T-helper 2 cell treated with Interferon-gamma antibody and Interleukin-4, amounts not matched to agents 100 ng/mL and 5 ng/mL, for 36 hours (primary cell): ENCODE results near the gene PICK1. TPM values are rescaled to one million over a fixed set of nuclear protein-coding genes. Genes with fewer than 3 reads are reported as not detected.

ENCODE experiments used
- intact Hi-C: fragments of 100-400 bp; cut with micrococcal nuclease; formaldehyde crosslinking; loops from one replicate; pipeline ENCODE4 v1.15.1; 2023
- total RNA-seq: library from RNA; stranded (reverse); gene quantifications from 2 replicates; pipeline ENCODE4 v1.2.3, GENCODE V29; 2022

Gene PICK1
- total RNA-seq, 1 donor from 2014 or later = 10.0 TPM

DNA sequence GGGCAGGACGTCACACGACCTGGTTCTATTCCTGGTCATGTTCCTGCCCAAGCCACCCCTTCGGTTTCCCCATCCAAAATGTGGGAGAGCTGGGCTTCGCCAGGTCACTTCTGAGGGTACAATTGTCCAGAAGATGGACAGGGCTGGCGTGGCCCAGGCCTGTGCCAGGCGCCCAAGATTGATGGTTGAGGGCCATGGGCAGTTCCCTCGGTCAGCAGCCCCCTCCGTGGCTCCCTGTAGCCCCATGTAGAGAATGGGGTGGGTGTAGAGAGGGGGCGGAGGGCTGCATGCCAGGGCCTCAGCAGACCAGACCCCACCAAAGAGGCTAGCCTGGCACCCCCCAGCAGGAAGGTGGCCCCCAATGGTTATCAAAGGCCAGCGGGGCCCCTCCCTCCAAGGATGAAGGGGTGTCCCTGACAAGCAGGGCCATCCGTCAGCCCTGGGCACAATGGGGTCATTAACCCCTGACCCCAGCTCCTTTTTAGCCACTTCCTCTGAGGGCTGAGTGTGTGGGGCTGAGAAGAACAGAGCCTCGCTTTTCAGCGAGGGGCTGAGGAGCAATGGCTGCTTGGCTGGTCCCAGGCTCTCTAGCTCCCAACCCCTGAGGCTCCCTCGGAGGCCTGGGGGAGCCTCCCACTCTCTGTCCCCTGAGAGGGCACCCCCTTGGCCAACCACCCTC, 11.0 kb upstream of the PICK1 start:
- intact Hi-C loops = no loop called here

DNA sequence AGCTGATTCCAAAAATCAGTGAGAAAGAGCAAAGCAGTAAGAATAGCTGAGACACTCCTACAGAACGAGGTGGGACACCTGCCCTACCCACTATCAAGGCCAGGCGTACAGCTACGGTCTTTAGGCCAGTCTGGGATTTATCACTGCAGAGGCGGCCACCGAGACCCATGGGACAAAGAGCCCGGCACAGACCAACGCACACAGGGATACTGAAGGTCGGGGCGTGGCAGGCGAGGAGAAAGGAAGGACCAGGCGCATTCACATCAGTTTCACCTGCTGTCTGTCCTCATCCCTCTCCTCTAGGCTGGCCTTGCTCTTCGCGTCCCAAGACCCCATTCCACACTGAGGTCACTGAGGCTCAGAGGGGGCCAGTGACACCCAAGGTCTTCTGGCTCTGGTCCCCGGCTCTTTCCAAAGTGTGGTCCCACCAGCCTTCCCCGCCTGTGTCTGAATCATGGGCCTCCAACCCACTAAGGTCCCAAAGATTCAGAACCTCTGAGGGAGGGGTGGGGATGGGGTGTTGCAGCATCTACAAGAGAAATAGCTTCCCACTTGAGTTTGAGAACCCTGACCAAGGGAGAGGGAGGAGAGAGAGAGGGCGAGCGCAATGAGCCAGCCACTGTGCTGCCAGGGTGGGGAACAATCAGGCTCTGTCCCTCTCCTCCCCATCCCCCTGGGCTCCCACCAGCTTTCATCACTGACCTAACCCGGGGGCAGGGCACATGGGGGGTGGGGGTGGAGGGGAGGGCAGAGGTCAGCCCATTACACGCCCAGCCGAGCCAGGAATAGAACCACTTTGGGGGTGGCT, 7.2 kb upstream of the PICK1 start:
- intact Hi-C loops = loop anchor here (5.0 to 10.0 kb wide), 2 partner anchors 155 to 522 kb away; partner anchors contain the start of genes DMC1 and MAFF

DNA sequence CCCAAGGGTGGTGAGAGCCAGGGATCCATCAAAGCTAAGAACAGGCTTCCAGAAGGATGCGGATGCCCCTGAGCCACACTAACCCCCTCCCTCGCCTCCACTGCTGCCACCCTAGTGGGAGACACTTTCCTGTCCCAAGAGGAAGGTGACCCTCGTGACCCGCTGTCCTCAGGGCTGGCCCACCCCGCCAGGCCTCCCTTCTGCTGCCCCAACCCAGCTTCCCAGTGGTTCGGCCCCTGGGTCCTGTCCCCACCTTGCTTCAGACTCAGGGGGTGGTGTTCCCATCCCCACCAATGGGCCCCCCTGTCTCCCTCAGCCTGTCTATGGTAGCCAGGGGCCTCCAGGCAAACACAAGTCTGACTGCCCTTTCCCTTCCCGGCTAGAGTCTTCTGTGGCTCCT, 6.5 kb upstream of the PICK1 start:
- intact Hi-C loops = loop anchor here (5.0 to 10.0 kb wide), 2 partner anchors 154 to 522 kb away; partner anchors contain the start of genes DMC1 and MAFF

DNA sequence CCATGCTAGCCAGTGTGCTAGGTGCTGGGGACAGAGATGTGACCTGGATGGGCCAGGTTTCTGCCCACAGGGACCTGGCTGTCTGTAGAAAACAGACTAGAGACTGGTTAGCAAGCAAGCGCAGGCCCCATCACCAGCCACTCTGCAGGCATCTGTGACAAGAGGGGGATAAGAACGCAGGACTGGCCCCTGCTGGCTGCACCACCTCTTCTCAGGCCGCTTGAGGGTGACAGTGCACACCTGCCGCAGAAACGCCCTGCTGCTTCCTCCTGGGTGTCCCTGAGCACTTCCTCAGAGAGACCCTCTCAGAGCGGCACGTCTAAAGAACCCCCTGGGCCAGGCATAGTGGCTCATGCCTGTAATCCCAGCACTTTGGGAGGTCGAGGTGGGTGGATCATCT, 5.9 kb upstream of the PICK1 start:
- intact Hi-C loops = loop anchor here (5.0 to 10.0 kb wide), 2 partner anchors 154 to 521 kb away; partner anchors contain the start of genes DMC1 and MAFF

DNA sequence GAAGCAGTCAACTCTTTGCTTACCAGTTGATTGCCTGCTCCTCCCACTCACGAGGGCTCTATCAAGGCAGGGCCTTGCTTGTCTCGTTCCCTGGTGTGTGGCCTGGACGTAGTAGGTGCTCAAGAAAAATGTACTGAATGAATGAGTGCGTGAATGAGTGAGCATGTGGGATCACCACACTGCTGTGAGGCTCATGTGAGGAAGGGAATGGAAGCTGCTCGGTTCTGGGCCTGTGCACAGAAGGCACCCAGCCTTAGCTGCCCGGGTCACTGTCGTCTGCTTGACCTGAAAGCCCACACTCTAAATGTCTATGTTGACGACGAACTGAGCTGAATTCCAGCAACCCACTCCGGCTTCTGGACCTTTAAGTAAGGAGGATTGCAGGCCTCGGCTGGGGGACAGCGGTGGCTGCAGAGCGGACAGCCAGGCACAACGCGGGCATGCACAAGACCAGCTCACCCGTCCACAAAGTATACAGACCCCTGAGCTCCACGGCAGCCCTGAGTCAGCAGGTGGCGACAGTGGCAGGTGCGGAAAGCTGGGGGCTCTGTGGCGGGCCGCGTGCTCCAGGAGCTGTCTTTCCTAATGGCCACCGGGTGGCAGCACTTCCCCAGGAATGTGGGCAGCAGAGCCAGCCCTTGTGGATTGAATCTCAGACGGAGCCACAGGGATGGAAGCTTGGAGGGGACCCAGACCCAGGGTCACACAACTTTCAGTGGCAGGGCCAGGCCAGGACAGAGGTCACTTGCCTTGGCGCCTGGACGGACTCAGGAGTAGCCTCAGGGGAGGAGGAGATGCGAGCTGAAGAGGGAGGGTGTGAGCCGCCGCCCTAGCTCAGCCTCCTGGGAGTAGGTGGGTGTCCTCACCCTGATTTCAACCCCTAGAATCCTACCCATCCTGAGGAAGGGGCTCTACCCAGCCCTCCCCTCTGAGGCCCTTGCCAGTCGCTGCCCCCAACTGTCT, 5.0 kb upstream of the PICK1 start:
- intact Hi-C loops = loop anchor here (1.0 to 10.0 kb wide), 3 partner anchors 153 to 520 kb away; partner anchors contain the start of genes DMC1 and MAFF

DNA sequence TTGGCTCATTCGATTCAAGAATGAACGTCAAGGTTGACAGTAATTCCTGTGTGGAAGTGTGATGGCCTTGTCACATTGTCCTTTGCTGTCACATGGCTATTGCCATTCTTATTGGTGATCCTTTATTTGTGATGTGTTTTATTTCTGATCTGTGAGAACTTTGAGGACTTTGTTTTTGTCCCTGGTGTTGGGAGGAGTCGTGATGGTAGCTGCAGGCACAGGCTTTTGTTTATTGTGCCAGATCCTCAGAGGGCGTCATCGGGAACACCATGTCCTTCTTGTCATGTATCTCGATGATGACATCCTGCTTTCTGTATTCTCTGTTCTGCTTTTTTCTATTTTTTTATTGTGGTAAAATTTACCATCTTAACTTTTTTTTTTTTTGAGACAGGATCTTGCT, 5.6 kb downstream of the PICK1 start:
- intact Hi-C loops = no loop called here

DNA sequence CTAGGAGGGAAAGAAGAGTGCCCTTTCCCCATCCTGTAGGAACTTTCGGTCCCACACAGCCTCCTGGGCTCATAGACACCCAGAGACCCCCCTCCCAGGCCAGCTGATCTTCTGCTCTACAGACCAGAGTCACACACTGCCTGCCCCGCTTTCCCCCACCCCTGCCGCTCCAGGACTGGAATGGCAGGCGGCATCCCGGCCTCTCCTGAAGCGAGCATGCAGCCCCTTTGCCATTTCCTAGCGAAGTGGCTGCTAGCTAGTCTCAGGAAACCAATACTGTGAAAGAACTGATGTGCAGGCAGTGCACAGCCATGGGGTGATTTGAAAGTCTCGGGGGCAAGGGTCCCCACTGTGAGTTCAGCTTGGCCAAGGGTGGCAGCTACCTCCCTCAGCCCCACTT, 8.3 kb downstream of the PICK1 start:
- intact Hi-C loops = no loop called here

DNA sequence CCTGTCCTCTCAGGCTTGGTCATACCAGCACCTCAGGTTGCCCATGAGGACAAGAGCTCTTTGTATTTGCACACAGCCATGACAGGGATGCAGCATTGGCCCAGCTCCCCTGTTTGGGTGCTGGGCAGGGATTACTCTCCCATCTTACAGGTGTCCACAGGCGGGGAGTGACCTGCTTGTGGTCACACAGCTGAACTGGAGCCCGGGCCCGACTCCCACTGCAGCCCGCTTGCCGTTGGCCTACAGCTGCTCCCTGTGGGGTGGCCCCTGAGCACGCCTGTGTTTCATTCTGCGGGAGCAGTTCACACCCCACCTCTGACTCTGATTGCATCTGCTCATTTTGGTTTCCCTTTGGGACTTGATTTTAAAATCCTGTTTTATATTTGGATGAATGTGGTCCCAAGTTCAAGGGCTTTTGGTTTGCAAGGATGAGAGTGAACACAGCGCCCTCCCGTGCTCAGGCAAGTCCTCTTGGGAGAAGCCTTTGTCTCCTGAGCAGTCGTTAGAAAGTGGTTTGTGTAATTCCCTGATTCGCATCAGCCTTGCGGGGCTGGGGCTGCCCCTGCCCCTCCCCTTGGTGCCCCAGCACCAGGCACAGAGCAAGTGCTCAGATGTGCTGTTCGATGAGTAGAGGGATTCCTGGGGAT, 9.3 kb downstream of the PICK1 start:
- intact Hi-C loops = no loop called here

DNA sequence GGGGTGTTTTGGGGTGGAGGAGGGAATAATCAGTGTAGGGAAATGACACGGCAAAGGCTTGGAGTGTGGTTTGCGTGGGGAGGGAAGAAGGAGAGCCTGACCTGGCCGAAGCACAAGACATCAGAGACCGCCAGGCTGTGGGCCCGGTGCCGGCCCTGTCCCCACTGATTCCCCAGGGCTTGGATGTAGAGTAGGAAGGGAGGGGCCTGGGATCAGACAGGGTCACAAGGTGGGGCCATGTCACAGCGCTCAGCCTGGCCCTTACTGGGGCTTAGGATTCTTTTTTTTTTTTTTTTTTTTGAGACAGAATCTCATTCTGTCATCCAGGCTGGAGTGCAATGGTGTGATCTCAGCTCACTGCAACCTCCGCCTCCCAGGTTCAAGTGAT, 9.8 kb downstream of the PICK1 start:
- intact Hi-C loops = no loop called here

DNA sequence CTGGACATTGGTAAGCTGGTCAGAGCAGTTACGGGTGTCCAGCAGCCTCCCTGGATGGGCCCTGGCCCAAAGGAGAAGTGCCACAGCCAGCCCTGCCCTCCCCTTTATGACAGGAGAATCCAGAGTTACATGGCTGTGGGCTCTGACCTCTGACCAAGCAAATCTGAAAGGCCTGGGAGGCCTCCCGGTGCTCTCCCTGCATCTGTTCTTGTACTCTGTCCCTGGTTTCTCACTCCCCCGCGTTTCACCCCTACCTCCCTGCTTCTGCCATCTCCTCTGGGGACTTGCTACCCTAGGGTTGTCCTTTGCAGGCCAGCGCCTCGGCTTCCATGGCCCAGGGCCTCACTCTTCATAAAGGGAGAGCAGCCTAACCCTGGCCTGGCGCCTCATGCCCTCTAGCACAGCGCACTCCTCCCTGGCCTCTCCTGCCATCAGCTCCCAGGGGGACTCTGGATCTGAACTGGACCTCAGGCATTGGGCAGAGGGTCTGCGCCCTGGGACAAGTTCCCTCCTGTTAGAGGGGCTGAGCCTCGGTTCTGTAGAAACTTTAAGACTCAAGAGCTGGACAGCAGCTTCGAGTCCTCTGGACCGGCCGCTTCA, 10.7 kb downstream of the PICK1 start:
- intact Hi-C loops = no loop called here

DNA sequence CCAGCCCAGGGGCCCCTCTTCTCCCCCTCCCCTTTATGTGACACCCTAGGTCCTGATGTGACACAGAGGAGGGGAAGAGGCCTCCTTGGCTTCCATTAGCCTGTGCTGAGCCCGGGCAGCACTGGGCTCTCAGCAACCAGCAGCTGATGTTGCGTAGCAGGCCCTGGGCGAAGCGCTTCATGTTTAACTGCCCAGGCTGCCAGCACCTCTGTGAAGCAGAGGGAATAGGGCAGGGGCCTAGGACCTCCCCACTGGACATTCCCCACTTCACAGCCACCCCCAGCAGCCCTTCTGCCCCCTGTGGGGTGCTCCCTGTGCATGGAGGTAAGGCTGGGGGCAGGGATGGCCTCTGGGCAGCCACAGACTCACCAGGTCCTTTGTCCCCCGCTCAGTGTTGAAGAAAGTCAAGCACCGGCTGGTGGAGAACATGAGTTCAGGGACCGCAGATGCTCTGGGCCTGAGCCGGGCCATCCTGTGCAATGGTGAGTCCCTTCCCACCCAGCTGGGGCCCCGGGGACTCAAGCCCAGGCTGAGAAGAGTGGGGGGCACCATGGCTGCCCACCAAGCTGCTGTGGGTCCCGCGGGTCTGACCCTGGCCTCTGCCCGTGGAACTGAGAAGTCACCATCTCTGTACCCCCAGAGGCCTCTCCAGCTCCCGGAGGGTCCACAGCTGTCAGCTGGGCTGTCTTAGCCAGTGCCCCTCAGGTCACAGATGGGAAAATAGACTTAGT, 11.6 kb downstream of the PICK1 start:
- intact Hi-C loops = no loop called here

DNA sequence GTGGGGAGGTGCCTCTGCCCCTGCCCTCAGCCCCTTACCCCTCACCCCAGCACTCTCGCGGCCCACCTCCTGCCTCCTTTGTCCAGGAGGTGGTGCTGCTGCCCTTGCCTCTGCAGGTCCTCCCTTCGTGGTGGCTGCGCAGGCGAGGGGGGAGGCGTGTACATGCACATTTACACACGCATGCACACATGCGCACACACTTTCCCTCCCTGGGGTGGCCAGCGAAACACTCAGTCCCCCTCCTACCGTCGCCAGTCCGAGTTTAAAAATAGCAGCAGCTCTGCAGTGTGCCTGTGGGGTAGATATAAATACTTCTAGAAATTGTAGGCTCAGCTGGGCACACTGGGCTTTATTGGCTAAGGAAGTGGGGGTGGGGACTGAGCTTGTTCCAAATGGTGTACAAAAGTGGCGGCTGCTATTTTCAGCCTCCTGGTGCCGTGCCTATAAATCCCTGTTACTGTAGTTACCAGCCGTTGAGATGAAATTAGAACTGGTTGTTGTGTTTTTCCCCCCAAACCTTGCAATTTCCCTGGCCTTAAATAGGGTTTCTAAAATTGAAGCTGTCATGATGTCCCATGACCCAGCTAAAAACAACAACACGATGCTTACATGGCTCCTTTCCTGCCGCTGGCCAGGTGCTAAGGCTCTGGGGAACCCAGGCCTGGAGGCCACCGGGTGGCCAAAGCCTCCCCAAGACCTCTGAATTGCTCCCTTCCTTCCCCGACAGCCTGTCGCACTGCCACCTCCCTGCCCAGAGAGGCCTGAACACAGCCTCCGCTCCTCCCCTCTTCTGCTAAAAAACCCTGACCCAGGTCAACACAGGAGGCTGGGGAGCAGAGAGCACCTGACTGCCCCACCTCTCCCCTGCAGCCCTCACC, 12.4 kb downstream of the PICK1 start:
- intact Hi-C loops = no loop called here

DNA sequence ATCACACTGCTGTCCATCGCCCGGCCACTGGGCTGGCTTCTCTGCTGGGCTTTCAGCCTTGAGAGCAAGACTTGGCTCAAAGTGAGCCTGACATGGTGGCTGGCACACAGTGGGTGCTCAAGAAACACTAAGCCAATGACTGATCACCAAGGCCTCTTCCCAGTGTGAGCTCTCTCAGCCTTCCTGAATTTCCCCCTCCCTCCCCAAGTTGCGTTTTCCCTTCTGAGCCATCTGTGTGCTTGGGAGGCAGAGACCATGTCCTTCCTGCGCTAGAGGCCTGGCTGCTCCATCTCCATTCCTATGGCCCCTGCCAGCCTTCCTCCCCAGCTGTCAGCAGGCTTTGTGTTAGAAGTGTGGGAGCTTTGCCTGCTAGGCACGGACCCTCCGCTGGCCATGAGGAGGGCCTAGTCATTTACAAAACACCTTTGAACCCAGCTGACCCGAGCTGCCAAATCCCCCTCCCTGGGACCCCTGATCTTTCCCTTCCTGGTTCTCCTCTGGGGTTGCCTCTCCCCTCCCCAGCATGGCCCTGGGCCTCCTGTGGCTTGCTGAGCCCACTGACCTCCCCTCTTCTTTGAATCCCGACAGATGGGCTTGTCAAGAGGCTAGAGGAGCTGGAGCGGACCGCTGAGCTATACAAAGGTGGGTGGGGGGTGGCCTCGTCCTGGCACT, 13.2 kb downstream of the PICK1 start:
- intact Hi-C loops = no loop called here

DNA sequence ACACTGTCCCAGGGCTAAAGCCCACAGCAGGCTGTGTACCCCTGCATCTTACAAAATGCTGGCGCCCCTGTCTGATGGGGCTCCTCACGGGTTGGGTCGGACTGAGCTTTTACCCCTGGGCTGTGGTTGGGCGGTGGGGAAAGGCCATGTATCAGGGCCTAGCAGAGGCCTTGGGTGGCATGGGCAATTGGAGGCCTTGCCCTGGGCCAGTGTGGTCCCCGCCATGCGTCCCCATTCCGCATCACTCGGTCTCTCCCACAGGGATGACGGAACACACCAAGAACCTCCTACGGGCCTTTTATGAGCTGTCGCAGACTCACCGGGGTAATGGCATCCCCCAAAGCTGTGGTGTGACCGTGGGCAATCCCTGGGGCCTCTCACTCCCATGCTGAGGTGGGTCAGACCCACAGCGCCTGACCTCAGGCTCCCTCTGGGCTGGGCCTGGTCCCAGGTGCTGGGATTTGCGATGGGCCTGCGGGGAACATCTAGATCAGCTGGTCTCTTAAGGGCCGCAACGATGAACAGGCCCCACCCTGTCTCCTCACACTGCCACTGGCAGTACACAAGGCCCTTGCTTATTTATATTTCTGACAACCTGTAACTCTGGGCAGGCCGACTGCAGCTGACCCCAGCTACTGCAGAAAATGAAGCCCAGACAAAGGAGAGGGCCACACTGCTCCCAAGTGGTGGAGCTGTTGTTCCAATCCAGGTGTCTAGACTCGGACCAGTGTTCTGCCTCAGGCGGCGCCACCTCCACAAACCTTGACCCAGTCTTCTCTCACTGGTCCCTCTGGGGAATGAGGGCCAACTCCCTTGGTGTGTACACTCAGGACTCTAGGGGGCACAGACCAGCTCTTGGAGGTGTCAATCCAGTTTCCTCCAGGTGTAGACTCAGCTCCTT, 14.5 kb downstream of the PICK1 start:
- intact Hi-C loops = no loop called here

DNA sequence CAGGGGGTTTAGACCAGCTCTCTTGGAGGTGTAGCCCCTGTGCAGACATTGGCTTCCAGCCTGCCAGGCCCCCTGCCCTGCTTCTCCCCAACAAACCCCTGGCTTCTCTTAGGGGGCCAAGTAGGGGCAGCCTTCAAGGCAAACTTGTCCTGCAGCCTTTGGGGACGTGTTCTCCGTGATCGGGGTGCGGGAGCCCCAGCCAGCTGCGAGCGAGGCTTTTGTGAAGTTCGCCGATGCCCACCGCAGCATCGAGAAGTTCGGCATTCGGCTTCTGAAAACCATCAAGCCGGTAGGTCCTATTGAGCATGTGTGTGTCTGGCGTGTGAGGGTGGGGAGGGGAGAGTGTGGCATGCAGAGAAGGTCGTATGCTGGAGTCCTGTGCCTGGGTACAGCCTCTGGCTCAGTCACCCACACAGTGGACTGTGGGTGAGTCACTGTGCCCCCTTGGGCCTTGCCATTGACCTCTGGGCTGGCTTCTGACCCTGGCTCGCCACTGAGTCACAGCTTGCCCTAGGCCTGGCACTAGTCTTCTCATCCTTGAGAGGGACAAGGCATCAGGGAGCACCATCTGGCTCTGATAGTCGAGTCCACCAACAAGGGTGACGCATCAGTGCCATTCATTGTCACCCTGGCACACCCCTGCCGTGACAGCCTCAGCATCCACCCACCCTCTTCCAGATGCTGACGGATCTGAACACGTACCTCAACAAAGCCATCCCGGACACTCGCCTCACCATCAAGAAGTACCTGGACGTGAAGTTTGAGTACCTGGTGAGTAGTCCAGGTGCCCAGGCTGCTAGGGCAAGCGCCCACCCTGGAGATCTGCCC, 15.3 kb downstream of the PICK1 start:
- intact Hi-C loops = no loop called here
